GM19099 (cell line): ENCODE data around the gene SLC41A3.
"Not testable (repeated sequence)": the region's sequence is repeated elsewhere in the genome, so short reads cannot be mapped to it uniquely, and the experiment has no call there.

Source experiments
- POLR2A ChIP-seq: IDR thresholded peaks from 3 replicates; pipeline ENCODE4 v1.6.1; 2011; ENCODE audit warnings: low read depth; ENCODE audit not compliant: insufficient read length; ENCODE audit errors: extremely low read depth

SLC41A3 gene

DNA sequence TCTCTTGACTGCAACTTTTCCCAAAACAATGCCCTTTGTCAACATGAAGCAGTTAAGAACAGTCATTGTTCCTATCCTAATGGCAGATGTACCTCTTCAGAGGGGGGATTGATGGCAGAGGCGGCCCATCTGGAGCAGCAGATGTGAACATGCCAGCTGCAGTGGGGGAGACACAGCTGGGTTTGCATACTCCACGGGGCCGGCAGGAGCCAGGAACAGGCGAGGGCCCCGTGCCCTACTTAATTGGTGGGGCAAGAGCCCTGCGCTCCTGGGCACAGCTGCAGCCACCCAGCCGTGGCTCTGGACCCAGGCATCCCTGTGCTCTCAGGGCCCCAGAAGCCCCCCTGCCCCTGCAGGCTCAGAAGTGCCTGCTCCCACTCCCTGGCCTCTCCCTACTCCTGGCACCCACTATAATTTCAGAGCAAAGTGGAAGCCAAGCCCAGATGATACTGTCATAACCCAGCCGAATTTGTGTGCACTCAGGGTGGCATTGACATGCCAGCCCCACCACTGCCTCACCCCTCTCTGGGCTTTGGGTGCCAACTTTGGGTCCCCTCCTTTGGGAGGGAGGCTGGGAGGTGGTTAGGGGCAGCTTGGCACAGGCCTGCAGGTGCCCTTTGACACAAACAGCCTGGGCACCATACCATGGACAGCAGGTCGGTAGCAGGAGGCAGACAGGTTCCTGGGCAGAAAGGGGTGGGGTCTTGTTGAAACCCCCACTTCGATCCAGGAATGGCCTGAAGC is 80.3 kb downstream of the SLC41A3 start:
- TF ChIP-seq POLR2A, result no peak

- no peak for TF ChIP-seq POLR2A
Measured at GRCh38 chr3:126002189-126002588, 81.7 kb downstream of the SLC41A3 start.

- peak; percentile 55 for TF ChIP-seq POLR2A
Measured at GRCh38 chr3:125990253-125990970, 93.5 kb downstream of the SLC41A3 start.

DNA sequence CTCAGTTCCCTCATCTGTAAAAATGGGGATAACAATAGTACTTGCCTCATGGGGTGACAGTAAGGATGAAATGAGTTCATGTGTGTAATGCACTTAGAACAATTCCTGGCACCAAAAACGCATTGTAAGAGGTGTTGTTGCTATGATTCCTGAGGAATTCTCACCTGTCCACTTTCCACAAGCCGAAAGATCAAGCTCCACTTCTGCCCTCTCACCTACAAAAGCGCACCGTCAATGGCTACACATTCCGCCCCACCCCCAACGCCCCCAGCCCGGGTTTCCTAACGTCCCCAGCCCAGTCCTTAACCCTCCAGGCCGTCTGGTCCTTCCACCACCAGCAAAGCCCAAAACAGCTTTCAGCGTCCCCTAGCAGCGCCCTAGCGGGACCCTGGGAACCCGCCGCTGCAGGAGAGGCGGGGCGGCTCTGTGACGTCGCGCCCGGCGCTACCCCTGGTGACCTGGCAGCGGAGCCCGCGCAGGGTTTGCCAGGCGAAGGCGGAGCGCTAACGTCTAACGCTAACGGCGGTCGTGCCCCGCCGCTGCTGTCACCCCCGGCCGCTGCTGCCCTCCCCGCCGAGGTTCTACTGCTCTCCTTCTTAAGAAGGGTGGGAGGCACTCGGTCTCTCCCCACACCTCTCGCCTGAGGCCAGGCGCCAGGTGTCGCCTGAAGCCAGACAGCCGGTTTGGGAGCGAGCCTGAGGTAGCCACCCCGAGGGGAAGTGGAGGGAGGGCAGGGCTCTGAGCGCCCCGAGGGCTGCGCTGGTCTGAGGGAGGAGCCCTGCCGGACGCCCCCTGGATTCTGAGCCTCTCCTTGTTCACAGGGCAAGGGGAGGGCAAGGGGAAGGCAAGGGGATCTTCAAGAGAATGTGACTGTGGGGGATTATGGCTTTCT is 115.0 kb downstream of the SLC41A3 start, which contains the start of gene ROPN1B:
Gene ROPN1B, plus strand, starts transcription at position 478 of the 892 bp plus-strand sequence. CDS start 2,877 bp downstream, outside the sequence.
- TF ChIP-seq POLR2A, result not testable (repeated sequence)

GRCh38 chr3:125967156-125967555 is 116.8 kb downstream of the SLC41A3 start:
- TF ChIP-seq POLR2A, result no peak

GRCh38 chr3:125965505-125965904 is 118.4 kb downstream of the SLC41A3 start:
- no peak for TF ChIP-seq POLR2A

DNA sequence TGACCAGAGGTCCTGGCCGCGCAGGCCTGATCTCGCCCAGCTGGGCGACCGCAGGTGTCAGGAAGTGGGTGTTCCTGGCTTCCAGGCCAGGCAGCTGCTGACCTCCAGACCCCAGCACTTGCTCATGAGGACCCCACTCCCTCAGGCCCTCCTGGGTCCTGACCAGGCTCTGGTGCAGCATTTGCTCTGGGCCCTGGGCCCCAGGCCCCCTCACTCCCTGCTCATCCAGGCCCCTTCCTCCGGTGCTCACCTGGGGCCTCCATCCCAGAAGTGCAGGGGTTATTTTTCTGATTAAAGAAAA is 122.7 kb downstream of the SLC41A3 start:
- TF ChIP-seq POLR2A, result no peak

DNA sequence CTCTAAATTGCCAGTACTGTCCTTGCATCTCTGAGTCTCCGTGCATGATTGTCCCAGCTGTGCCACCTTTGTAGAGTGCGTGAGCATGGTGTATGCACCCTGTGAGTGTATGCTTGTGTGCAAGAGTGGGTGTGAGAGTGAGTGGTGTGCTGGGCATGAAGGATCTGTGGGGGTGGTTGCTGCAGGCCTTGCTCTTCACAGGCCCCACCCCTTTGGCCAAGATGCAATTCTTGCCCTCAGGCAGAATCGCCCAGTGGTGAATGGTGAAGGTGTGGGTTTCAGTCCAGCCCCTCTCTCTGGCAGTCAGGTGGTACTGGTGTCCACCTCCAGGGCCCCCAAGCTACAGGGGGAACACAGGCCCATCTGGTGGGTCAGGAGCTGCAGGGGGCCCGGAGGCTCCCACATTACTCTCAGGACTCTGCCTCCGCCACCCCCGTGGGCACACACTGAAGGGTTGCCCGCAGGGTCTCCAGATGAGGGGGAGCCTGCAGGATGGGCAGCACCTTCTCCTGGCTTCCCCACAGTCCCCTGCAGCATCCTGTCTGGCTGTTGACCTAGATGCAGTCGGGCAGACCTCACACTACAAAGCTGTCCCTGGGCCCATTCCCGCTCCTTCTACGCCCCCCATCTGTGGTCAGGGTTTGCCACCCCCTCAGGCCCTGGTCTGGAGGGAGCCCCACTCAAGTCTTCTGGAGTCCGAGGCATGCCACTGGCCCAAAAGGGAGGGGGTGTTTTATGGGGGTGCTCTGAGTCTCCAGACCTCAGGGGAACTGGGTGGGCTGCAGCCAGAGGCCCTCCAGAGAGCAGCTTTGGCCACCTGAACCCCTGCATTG is 123.3 kb downstream of the SLC41A3 start:
- no peak for TF ChIP-seq POLR2A

GRCh38 chr3:125960066-125960424 is 123.9 kb downstream of the SLC41A3 start:
- TF ChIP-seq POLR2A, result no peak

DNA sequence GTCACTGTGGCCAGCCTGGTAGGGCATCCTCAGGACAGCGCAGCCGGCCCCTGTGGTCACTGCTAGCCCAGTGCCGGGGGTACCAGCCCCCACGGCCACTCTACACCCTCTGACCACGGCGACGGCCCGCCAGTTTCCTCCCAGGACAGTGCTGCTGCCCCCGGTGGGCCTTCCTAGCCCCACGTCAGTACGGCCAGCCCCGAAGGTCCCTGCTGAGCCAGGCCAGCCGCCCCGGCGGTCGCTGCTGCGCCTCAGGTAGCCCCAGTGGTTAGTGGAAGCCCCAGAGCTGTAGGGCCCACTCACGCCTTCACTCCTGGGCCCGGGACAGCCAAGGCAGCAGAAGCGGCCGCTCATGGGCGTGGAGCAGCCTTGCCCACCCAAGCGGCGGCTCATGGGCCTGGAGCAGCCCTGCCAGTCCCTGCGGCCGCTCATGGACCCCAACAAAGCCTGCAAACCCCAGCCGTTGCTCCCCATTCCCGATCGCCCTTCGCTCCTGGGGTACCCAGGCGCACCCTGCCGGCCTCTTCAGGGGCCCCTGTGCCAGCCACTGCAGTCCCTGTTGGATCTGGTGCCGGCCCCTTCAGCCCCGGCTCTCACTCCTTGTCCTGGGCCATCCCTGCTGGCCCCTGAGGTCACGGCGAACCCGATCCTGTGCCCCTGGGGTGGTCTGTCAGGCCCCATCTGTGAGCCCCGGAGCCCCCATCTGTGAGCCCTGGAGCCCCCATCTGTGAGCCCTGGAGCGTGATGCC is 124.4 kb downstream of the SLC41A3 start:
- no peak for TF ChIP-seq POLR2A

GRCh38 chr3:125958511-125959316 is 125.2 kb downstream of the SLC41A3 start:
- TF ChIP-seq POLR2A, result no peak

- no peak for TF ChIP-seq POLR2A
Measured at GRCh38 chr3:125957674-125958510, 126.0 kb downstream of the SLC41A3 start.
